Prostate gland (tissue), 2 donors: ENCODE results near the gene MIS12. TPM values are rescaled to one million over a fixed set of nuclear protein-coding genes. Genes with fewer than 3 reads are reported as not detected.

ENCODE experiments used
- DNase-seq: peaks from one replicate; pipeline ENCODE4 v3.0.0-alpha.2; 2019; ENCODE audit warnings: low spot score
- H3K27ac ChIP-seq, 2 donors: fragments of 200-600 bp; sonication (generic); 2 replicates each; pipeline ENCODE4 v1.5.1; 2017 to 2019
- H3K27me3 ChIP-seq: fragments of 200-600 bp; sonication (generic); replicated peaks from 2 replicates; pipeline ENCODE4 v1.5.1; 2019; ENCODE audit not compliant: insufficient read depth
- H3K36me3 ChIP-seq, 2 donors: fragments of 200-600 bp; sonication (generic); 1 replicate in 1 of 2; 2 replicates in 1 of 2; pipeline versions ENCODE4 v1.5.1 to v1.8.1; 2017 to 2019
- H3K4me1 ChIP-seq: fragments of 200-600 bp; sonication (generic); replicated peaks from 2 replicates; pipeline ENCODE4 v1.5.1; 2019
- H3K4me3 ChIP-seq, 2 donors: fragments of 200-600 bp; sonication (generic); 2 replicates each; pipeline ENCODE4 v1.5.1; 2017 to 2019
- H3K9me3 ChIP-seq: fragments of 200-600 bp; sonication (generic); 2 replicates; pipeline ENCODE4 v1.5.1; 2017
- CTCF ChIP-seq, 4 experiments: fragments of 200-600 bp in 2 of 4; fragments of 450-650 bp in 2 of 4; sonication (generic) in 2 of 4; IDR thresholded peaks; 1 replicate in 3 of 4; 2 replicates in 1 of 4; pipeline ENCODE4 v1.5.1; 2016 to 2019; ENCODE audit warnings: antibody characterized with exemption in 4 of 4, mild to moderate bottlenecking in 2 of 4, moderate library complexity in 2 of 4
- POLR2A ChIP-seq: fragments of 450-650 bp; IDR thresholded peaks from one replicate; pipeline ENCODE4 v1.6.1; 2016; ENCODE audit warnings: antibody characterized with exemption, mild to moderate bottlenecking
- POLR2AphosphoS5 ChIP-seq: sonication (generic); formaldehyde crosslinking; IDR thresholded peaks from one replicate; pipeline ENCODE4 v1.6.1; 2017; ENCODE audit warnings: antibody characterized with exemption
- WGBS: methylation state at CpG from one replicate; pipeline ENCODE4 v1.1.5; 2018; 5-methylcytosine and 5-hydroxymethylcytosine counted together
- intact Hi-C: fragments of 100-400 bp; cut with DNase I; formaldehyde crosslinking; loops from one replicate; pipeline ENCODE4 v1.14.2; 2022
- total RNA-seq, 2 donors: library from RNA; depleted of rRNA; stranded (reverse); fragments of >200 nt; gene quantifications; one replicate each; pipeline ENCODE4 v1.1.0, GENCODE V29; 2016

The MIS12 gene
- 10 to 100 TPM in 1 of 2 donors, 1 to 10 TPM in 1; 7.9 to 18.7 TPM for total RNA-seq

GRCh38 chr17:5486206-5487124 lies at the start of gene MIS12:
TSS of gene MIS12 (plus strand) at chr17:5486566. CDS start at chr17:5488863, 2,297 bp downstream.
- intact Hi-C loops, result no loop called here
- Histone ChIP-seq H3K36me3 (no peaks in the 10 kb centered on the region), H3K27ac (peak within 1 kb of the TSS; percentile 99 to 100), H3K4me1 (no peaks in the 10 kb centered on the region), H3K9me3 (no peaks in the 10 kb centered on the region), H3K4me3 (peak within 1 kb of the TSS; percentile 67 to 68), H3K27me3 (no peaks in the 10 kb centered on the region)
- WGBS, result under 1% methylated on average over 77 of the region's 77 CpGs
- TF ChIP-seq POLR2A (peak; percentile 76), CTCF (IDR thresholded peaks at IDR 0.05) (no peak), POLR2AphosphoS5 (peak; percentile 87)
- peak; percentile 100 for DNase-seq

DNA sequence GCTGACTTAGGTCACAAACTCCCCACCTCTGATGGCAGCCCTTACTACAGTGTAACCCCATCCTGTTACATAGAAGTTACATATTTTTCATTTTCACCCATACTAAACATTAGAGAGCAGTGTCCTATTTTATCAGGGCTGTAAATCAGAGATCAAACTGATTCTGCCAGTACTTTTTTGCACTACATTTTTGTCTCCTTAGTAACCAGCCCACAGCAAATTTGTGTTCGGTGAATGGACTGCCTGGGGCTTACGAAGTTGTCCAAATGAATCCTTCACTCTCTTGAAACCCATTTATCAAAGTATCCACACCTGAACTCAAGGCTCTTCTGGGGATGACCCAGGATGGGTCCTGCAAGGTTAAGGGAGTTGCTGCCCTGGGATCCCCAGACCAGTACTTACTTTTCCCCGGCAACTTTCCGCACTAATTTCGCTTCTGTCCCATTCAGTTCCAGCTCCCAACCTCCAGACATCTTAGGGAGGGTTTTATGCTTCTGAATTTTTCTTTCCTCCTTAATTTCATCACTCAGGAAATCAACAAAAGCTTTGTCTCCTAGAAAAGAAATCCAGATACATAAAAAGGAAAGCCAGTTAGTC lies 48.5 kb upstream of the MIS12 start:
- intact Hi-C loops, result loop anchor here (5.0 kb wide), 1 partner anchor 191 kb away; no protein-coding TSS in a partner anchor
- H3K9me3 ChIP-seq, result no peaks in the 10 kb centered on the region
- H3K36me3 ChIP-seq, result peaks cover 4 to 6% of the 10 kb centered on the region in 2 donors
- H3K27me3 ChIP-seq, result no peaks in the 10 kb centered on the region
- H3K27ac ChIP-seq, result no peak overlapping the region
- WGBS, result 37% methylated on average over 5 of the region's 5 CpGs
- peaks cover 9% of the 10 kb centered on the region for H3K4me1 ChIP-seq
- H3K4me3 ChIP-seq, result peak overlapping the region; percentile 80 to 92
- no peak for DNase-seq
- TF ChIP-seq CTCF (IDR thresholded peaks at IDR 0.05) (no peak), POLR2A (no peak), POLR2AphosphoS5 (no peak)

- Histone ChIP-seq H3K27ac (peak within 1 kb of the TSS; percentile 60 to 71), H3K9me3 (no peaks in the 10 kb centered on the region), H3K4me3 (peak within 1 kb of the TSS; percentile 80 to 92), H3K4me1 (peaks cover 9% of the 10 kb centered on the region), H3K27me3 (no peaks in the 10 kb centered on the region), H3K36me3 (no peaks in the 10 kb centered on the region)
- intact Hi-C loops, result loop anchor here (5.0 kb wide), 1 partner anchor 192 kb away; no protein-coding TSS in a partner anchor
- no peak for TF ChIP-seq POLR2A
- peak; percentile 92 for TF ChIP-seq POLR2AphosphoS5
- TF ChIP-seq CTCF (IDR thresholded peaks at IDR 0.05), result peak; percentile 91 to 100 (median 99)
- DNase-seq, result peak; percentile 87
- under 1% methylated on average over 75 of the region's 75 CpGs for WGBS
Measured at GRCh38 chr17:5438716-5439445, 47.5 kb upstream of the MIS12 start, which contains the start of gene C1QBP. TSS of gene C1QBP (minus strand) at chr17:5439155. CDS start at chr17:5439073, 82 bp downstream.

GRCh38 chr17:5439446-5439764 lies 47.0 kb upstream of the MIS12 start:
- H3K4me3 ChIP-seq, result peak overlapping the region; percentile 80 to 92
- H3K27ac ChIP-seq, result peak overlapping the region; percentile 60 to 71
- H3K4me1 ChIP-seq, result peaks cover 9% of the 10 kb centered on the region
- DNase-seq, result no peak
- 5% methylated on average over 1 of the region's 1 CpG for WGBS
- no peaks in the 10 kb centered on the region for H3K36me3 ChIP-seq
- intact Hi-C loops, result loop anchor here (5.0 kb wide), 1 partner anchor 192 kb away; no protein-coding TSS in a partner anchor
- H3K9me3 ChIP-seq, result no peaks in the 10 kb centered on the region
- H3K27me3 ChIP-seq, result no peaks in the 10 kb centered on the region
- TF ChIP-seq CTCF (IDR thresholded peaks at IDR 0.05), result no peak
- TF ChIP-seq POLR2A, result no peak
- no peak for TF ChIP-seq POLR2AphosphoS5
